Sigmoid colon (tissue), 7 donors: ENCODE data around the gene ABHD17B. TPM values are rescaled to one million over a fixed set of nuclear protein-coding genes. Genes with fewer than 3 reads are reported as not detected.

Experiments
- DNase-seq: peaks from one replicate; pipeline ENCODE4 v3.0.0-alpha.2; 2019
- H3K27ac ChIP-seq, 4 donors: fragments of 200-600 bp; sonication (generic); one replicate each; pipeline ENCODE4 v1.5.1; 2016 to 2019; ENCODE audit warnings: mild to moderate bottlenecking in 1 of 4
- H3K27me3 ChIP-seq, 3 donors: fragments of 200-600 bp; sonication (generic); one replicate each; pipeline ENCODE4 v1.5.1; 2019; ENCODE audit warnings: mild to moderate bottlenecking in 1 of 3
- H3K36me3 ChIP-seq, 4 donors: fragments of 200-600 bp; sonication (generic); one replicate each; pipeline ENCODE4 v1.5.1; 2016 to 2019
- H3K4me1 ChIP-seq, 4 donors: fragments of 200-600 bp; sonication (generic); one replicate each; pipeline ENCODE4 v1.5.1; 2017 to 2019
- H3K4me3 ChIP-seq, 4 donors: fragments of 200-600 bp; sonication (generic); one replicate each; pipeline ENCODE4 v1.5.1; 2017 to 2019; ENCODE audit warnings: mild to moderate bottlenecking in 2 of 4, moderate library complexity in 1 of 4
- H3K9me3 ChIP-seq, 4 donors: fragments of 200-600 bp in 3 of 4; sonication (generic) in 3 of 4; one replicate each; pipeline versions ENCODE4 v1.5.1 to v1.6.1; 2013 to 2019
- EP300 ChIP-seq, 4 donors: sonication (generic); formaldehyde crosslinking; IDR thresholded peaks; one replicate each; pipeline ENCODE4 v1.6.1; 2017; ENCODE audit warnings: antibody characterized with exemption in 4 of 4
- POLR2A ChIP-seq, 2 donors: fragments of 450-650 bp; IDR thresholded peaks; one replicate each; pipeline ENCODE4 v1.6.1; 2016; ENCODE audit warnings: antibody characterized with exemption in 2 of 2, mild to moderate bottlenecking in 2 of 2, moderate library complexity in 2 of 2
- POLR2AphosphoS5 ChIP-seq, 4 donors: sonication (generic); formaldehyde crosslinking; IDR thresholded peaks; one replicate each; pipeline ENCODE4 v1.6.1; 2017; ENCODE audit warnings: antibody characterized with exemption in 4 of 4
- WGBS, 2 donors: extraction: QIAGEN DNeasy Blood & Tissue Kit; methylation state at CpG; one replicate each; pipeline ENCODE4 v1.1.7; 2013; 5-methylcytosine and 5-hydroxymethylcytosine counted together
- intact Hi-C: fragments of 100-400 bp; cut with DNase I; formaldehyde crosslinking; loops from one replicate; pipeline ENCODE4 v1.15.1; 2023
- polyA plus RNA-seq, 3 donors: library from polyadenylated mRNA; stranded (reverse); fragments of 200-250 nt; gene quantifications; one replicate each; pipeline ENCODE4 v1.2.3, GENCODE V29; 2013
- total RNA-seq, 4 donors: library from RNA; depleted of rRNA; stranded (reverse); fragments of >200 nt; gene quantifications; one replicate each; pipeline ENCODE4 v1.1.0, GENCODE V29; 2016
- TF ChIP-seq, protein P1 (sequence below), 4 experiments: fragments of 450-650 bp in 3 of 4; fragments of 200-600 bp in 1 of 4; IDR thresholded peaks; one replicate each; pipeline ENCODE4 v1.5.1; 2016 to 2019; ENCODE audit warnings: antibody characterized with exemption in 4 of 4, mild to moderate bottlenecking in 3 of 4, moderate library complexity in 2 of 4
- donor health status: healthy with polysubstance abuse.
- donor health status: Bipolar disorder and iron deficiency.
- donor health status: healthy.

Gene ABHD17B
- total and polyA plus RNA-seq, 7 donors: 12.4 to 35.1 (median 16.8) TPM

DNA sequence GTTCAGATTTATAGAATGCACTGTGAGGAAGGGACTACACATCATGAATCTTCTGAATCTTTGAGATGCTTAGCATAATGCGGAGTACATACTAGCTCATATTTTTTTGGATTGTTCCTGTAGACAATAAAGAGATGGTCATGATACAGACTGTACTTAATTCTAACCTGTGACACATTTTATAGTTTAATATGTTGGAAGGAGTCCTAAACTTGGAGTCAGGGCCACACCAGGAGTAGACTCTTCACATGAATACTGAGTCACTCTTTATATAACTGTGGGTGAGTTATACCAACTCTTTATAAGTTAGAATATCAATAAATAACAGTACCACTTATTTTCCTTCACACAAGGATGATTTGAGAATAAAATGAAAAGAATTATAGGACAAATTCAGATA is 17.4 kb upstream of the ABHD17B start:
- Histone ChIP-seq H3K9me3 (no peaks in the 10 kb centered on the region), H3K36me3 (no peaks in the 10 kb centered on the region), H3K27ac (no peak overlapping the region), H3K27me3 (no peaks in the 10 kb centered on the region), H3K4me3 (no peak overlapping the region), H3K4me1 (peaks cover 0 to 15% (median 6%) of the 10 kb centered on the region in 4 donors)
- no peak for DNase-seq
- WGBS, 2 donors: 95 to 98% methylated on average over 1 of the region's 1 CpG
- TF ChIP-seq POLR2A (IDR thresholded peaks at IDR 0.05) (no peak), POLR2AphosphoS5 (IDR thresholded peaks at IDR 0.05) (no peak), EP300 (IDR thresholded peaks at IDR 0.05) (no peak)
- TF ChIP-seq, protein P1, sequence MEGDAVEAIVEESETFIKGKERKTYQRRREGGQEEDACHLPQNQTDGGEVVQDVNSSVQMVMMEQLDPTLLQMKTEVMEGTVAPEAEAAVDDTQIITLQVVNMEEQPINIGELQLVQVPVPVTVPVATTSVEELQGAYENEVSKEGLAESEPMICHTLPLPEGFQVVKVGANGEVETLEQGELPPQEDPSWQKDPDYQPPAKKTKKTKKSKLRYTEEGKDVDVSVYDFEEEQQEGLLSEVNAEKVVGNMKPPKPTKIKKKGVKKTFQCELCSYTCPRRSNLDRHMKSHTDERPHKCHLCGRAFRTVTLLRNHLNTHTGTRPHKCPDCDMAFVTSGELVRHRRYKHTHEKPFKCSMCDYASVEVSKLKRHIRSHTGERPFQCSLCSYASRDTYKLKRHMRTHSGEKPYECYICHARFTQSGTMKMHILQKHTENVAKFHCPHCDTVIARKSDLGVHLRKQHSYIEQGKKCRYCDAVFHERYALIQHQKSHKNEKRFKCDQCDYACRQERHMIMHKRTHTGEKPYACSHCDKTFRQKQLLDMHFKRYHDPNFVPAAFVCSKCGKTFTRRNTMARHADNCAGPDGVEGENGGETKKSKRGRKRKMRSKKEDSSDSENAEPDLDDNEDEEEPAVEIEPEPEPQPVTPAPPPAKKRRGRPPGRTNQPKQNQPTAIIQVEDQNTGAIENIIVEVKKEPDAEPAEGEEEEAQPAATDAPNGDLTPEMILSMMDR (IDR thresholded peaks at IDR 0.05): no peak
- intact Hi-C loops: no loop called here

DNA sequence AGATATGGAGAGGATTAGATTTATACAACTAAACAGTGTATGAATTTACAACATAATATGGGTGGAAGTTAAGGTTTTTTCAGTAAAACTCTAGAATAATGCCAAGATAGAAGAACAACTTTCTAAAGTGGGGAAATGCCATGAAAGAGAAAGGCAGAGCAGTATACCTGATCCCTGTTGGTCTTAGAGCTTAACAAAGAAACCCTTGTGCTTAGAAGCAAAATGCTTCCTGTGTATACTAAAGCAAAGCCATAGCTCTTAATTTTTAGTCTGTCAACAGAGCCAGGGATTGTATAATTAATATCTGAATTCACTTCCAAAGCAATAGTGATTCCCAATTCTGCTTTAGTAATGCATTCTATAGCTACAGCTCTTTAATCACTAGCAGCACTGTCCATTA is 14.8 kb upstream of the ABHD17B start:
- H3K36me3 ChIP-seq: no peaks in the 10 kb centered on the region
- intact Hi-C loops: no loop called here

DNA sequence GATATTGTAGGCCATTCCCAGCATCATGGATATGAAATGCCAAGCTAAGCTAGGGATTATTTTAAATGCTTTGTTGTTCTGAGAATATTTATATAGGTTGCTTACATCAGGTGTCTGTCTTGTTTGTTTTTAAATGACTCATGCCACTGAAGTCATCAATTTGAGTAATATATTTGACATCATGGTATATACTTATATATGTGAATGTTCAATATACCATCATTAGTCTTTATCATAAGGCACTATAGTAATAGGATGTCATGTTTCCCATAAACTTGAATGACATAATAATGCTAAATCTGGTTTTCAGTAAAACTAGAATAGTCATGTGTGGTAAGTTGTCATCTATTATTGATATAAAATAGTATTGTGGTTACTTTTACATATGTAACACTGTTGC is 13.6 kb upstream of the ABHD17B start:
- H3K27me3 ChIP-seq: no peaks in the 10 kb centered on the region
- DNase-seq: no peak
- no peak overlapping the region for H3K27ac ChIP-seq
- no peak overlapping the region for H3K4me3 ChIP-seq
- H3K36me3 ChIP-seq: no peaks in the 10 kb centered on the region
- TF ChIP-seq POLR2AphosphoS5 (IDR thresholded peaks at IDR 0.05) (no peak), EP300 (IDR thresholded peaks at IDR 0.05) (no peak), POLR2A (IDR thresholded peaks at IDR 0.05) (no peak)
- TF ChIP-seq, protein P1 (IDR thresholded peaks at IDR 0.05): no peak
- H3K4me1 ChIP-seq: peaks cover 0 to 10% (median 2%) of the 10 kb centered on the region in 4 donors
- intact Hi-C loops: no loop called here
- H3K9me3 ChIP-seq: no peaks in the 10 kb centered on the region

More for the DNA sequence above, 14.8 kb upstream of the ABHD17B start:
- DNase-seq: no peak
- Histone ChIP-seq H3K27ac (no peak overlapping the region), H3K4me1 (peaks cover 0 to 15% (median 6%) of the 10 kb centered on the region in 4 donors), H3K27me3 (no peaks in the 10 kb centered on the region), H3K4me3 (no peak overlapping the region), H3K9me3 (no peaks in the 10 kb centered on the region)
- TF ChIP-seq EP300 (IDR thresholded peaks at IDR 0.05): no peak
- no peak for TF ChIP-seq POLR2AphosphoS5 (IDR thresholded peaks at IDR 0.05)
- no peak for TF ChIP-seq POLR2A (IDR thresholded peaks at IDR 0.05)
- TF ChIP-seq, protein P1 (IDR thresholded peaks at IDR 0.05): no peak

DNA sequence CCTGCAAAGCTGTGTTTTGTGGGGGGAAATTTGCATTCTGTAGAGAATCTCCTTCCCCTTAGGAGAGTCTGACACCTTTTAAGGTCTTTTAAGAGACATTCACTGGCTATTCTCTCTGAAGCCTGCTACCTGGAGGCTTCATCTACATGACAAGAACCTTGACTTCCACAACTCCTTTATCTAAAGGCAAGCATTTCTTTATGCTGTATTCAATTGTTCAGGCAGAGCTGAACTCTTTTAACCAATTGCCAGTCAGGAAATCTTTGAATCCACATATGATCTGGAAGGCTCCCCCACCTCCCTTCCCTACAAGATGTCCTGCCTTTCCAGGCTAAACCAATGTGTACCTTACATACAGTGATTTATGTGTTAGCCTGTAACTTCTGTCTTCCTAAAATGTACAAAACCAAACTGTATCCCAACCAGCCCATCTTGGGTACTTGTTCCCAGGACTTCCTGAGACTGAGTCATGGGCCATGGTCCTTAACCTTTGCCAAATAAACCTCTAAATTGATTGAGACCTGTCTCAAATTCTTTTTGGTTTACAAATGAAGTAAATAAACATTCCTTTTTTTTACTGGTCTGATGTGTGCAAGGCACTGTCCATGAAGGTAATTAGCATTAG is 10.3 kb upstream of the ABHD17B start:
- intact Hi-C loops: no loop called here

More for the DNA sequence above, 10.3 kb upstream of the ABHD17B start:
- no peak for DNase-seq
- H3K27ac ChIP-seq: no peak overlapping the region
- H3K9me3 ChIP-seq: no peaks in the 10 kb centered on the region
- no peaks in the 10 kb centered on the region for H3K36me3 ChIP-seq
- no peaks in the 10 kb centered on the region for H3K27me3 ChIP-seq
- TF ChIP-seq EP300 (IDR thresholded peaks at IDR 0.05): no peak
- TF ChIP-seq POLR2AphosphoS5 (IDR thresholded peaks at IDR 0.05): no peak
- TF ChIP-seq, protein P1 (IDR thresholded peaks at IDR 0.05): no peak
- TF ChIP-seq POLR2A (IDR thresholded peaks at IDR 0.05): no peak
- no peaks in the 10 kb centered on the region for H3K4me1 ChIP-seq
- no peak overlapping the region for H3K4me3 ChIP-seq
